Chondrocyte (in vitro differentiated cells): ENCODE measurements around the gene ABHD17C. TPM values are rescaled to one million over a fixed set of nuclear protein-coding genes. Genes with fewer than 3 reads are reported as not detected.
"Not testable (repeated sequence)": the region's sequence is repeated elsewhere in the genome, so short reads cannot be mapped to it uniquely, and the experiment has no call there.

ENCODE experiments used
- DNase-seq: peaks from one replicate; pipeline ENCODE4 v3.0.0; 2021; ENCODE audit warnings: mixed read lengths, low spot score
- H3K27ac Mint-ChIP-seq: one replicate; pipeline ENCODE4 v1.8.0; 2021; ENCODE audit warnings: mild to moderate bottlenecking, moderate library complexity, mixed read lengths; ENCODE audit not compliant: unreplicated experiment
- H3K27me3 Mint-ChIP-seq: 2 replicates; pipeline ENCODE4 v1.8.0; 2021; ENCODE audit warnings: low read depth, mixed read lengths
- H3K36me3 Mint-ChIP-seq: 2 replicates; pipeline ENCODE4 v1.8.0; 2021; ENCODE audit warnings: low read depth, mixed read lengths
- H3K4me1 Mint-ChIP-seq: 2 replicates; pipeline ENCODE4 v1.8.0; 2021; ENCODE audit warnings: low read depth, mild to moderate bottlenecking, mixed read lengths
- H3K4me3 Mint-ChIP-seq: one replicate; pipeline ENCODE4 v1.8.0; 2021; ENCODE audit warnings: mild to moderate bottlenecking, moderate library complexity, mixed read lengths; ENCODE audit not compliant: unreplicated experiment
- H3K9me3 Mint-ChIP-seq: 2 replicates; pipeline ENCODE4 v1.8.0; 2021; ENCODE audit warnings: low read depth, mixed read lengths
- CTCF ChIP-seq: fragments of 200-600 bp; sonication (generic); IDR thresholded peaks from 2 replicates; pipeline ENCODE4 v1.5.0; 2021; ENCODE audit warnings: antibody characterized with exemption, mild to moderate bottlenecking, moderate library complexity
- total RNA-seq: library from RNA; stranded (reverse); gene quantifications from 3 replicates; pipeline ENCODE4 v1.2.1, GENCODE V29; 2021

ABHD17C gene
- total RNA-seq, 1 donor from 2014 or later, result 8.0 TPM

GRCh38 chr15:80755885-80756284, 60.8 kb downstream of the ABHD17C start:
- Mint-ChIP-seq H3K4me1 (peaks cover 6% of the 10 kb centered on the region), H3K9me3 (no peaks in the 10 kb centered on the region), H3K27ac (no peak overlapping the region), H3K4me3 (no peak overlapping the region), H3K27me3 (no peaks in the 10 kb centered on the region), H3K36me3 (peaks cover 15% of the 10 kb centered on the region)
- DNase-seq, result no peak
- no peak for TF ChIP-seq CTCF

- Mint-ChIP-seq H3K36me3 (peaks cover 12% of the 10 kb centered on the region), H3K9me3 (no peaks in the 10 kb centered on the region), H3K4me1 (peaks cover 5% of the 10 kb centered on the region), H3K27me3 (no peaks in the 10 kb centered on the region), H3K4me3 (no peak overlapping the region), H3K27ac (no peak overlapping the region)
- DNase-seq, result no peak
- no peak for TF ChIP-seq CTCF
Measured at GRCh38 chr15:80758130-80758745, 63.1 kb downstream of the ABHD17C start.

GRCh38 chr15:80760960-80761359, 65.8 kb downstream of the ABHD17C start:
- no peaks in the 10 kb centered on the region for H3K4me1 Mint-ChIP-seq
- no peak for DNase-seq
- no peak overlapping the region for H3K27ac Mint-ChIP-seq
- no peak for TF ChIP-seq CTCF
- H3K9me3 Mint-ChIP-seq, result no peaks in the 10 kb centered on the region
- H3K36me3 Mint-ChIP-seq, result no peaks in the 10 kb centered on the region
- H3K27me3 Mint-ChIP-seq, result no peaks in the 10 kb centered on the region
- H3K4me3 Mint-ChIP-seq, result no peak overlapping the region

GRCh38 chr15:80761754-80762153, 66.6 kb downstream of the ABHD17C start:
- no peak for TF ChIP-seq CTCF
- Mint-ChIP-seq H3K36me3 (no peaks in the 10 kb centered on the region), H3K4me1 (no peaks in the 10 kb centered on the region), H3K9me3 (no peaks in the 10 kb centered on the region), H3K27ac (no peak overlapping the region), H3K4me3 (no peak overlapping the region), H3K27me3 (no peaks in the 10 kb centered on the region)
- DNase-seq, result no peak

GRCh38 chr15:80763235-80763634, 68.1 kb downstream of the ABHD17C start:
- not testable (repeated sequence) for H3K27me3 Mint-ChIP-seq, H3K27ac Mint-ChIP-seq, DNase-seq, H3K4me3 Mint-ChIP-seq, H3K9me3 Mint-ChIP-seq, H3K36me3 Mint-ChIP-seq, H3K4me1 Mint-ChIP-seq

GRCh38 chr15:80764535-80764934, 69.4 kb downstream of the ABHD17C start:
- TF ChIP-seq CTCF, result no peak
- H3K4me3 Mint-ChIP-seq, result no peak overlapping the region
- DNase-seq, result no peak
- H3K9me3 Mint-ChIP-seq, result peaks cover 1% of the 10 kb centered on the region
- no peaks in the 10 kb centered on the region for H3K36me3 Mint-ChIP-seq
- H3K4me1 Mint-ChIP-seq, result no peaks in the 10 kb centered on the region
- H3K27me3 Mint-ChIP-seq, result no peaks in the 10 kb centered on the region
- no peak overlapping the region for H3K27ac Mint-ChIP-seq
